Raji (cell line): ENCODE results near the gene TSC1.

ENCODE experiments used
- POLR2A ChIP-seq: IDR thresholded peaks from 2 replicates; pipeline ENCODE4 v1.6.1; 2011; ENCODE audit warnings: low read depth, low read length, control low read depth; ENCODE audit not compliant: insufficient read depth

The TSC1 gene

DNA sequence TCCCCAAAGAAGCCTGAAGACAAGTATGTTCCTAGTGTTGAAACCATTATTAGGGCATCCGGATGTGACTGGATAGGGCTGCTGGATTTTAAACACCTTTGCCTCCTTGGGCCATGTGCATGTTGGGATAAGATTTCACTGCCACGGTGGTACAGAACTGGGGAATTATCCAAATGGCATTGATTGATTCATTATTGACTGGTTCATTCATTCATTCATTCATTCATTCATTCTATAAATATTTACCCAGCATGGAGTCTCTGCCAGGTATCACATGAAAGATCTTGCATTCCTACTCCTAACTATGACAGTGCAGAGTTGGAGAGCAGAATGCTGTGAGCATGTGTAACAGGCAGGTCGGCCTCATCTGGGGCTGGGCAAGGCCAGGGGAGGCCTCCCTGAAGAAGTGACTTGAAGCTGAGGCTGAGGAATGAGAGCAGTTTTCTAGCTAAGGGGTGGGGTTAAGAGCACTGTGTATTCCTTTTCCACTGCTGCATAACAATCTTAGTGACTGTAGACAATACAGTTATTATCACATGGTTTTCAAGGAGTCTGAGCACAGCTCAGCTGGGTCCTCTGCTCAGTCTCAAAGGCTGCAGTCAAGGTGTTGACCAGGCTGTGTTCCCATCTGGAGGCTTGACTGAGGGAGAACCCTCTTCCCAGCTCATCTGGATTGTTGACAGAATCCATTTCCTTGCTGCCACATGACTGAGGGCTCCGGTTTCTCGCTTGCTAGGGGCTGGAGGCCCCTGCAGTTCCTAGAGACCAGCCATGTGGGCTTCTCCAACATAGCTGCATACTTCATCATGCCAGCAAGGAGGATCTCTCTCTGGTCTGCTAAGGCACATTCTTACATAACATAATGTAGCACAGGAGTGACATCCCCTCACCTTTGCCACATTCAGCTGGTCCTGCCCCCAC lies 102.0 kb downstream of the TSC1 start:
- TF ChIP-seq POLR2A, result no peak
